Panc1 (cell line): ENCODE data around the gene STARD13.

ENCODE experiments used
- CTCF ChIP-seq: fragments of 450-650 bp; IDR thresholded peaks from 2 replicates; pipeline ENCODE4 v1.5.1; 2017; ENCODE audit warnings: mild to moderate bottlenecking
- POLR2AphosphoS5 ChIP-seq: IDR thresholded peaks from 2 replicates; pipeline ENCODE4 v1.6.1; 2012; ENCODE audit warnings: mild to moderate bottlenecking, low read depth, low read length, moderate library complexity
- REST ChIP-seq, 2 experiments: IDR thresholded peaks; 2 replicates each; pipeline ENCODE4 v1.6.1; 2011 to 2012; ENCODE audit warnings: low read depth in 2 of 2, control low read depth in 1 of 2, low read length in 1 of 2, mild to moderate bottlenecking in 1 of 2, moderate library complexity in 1 of 2; ENCODE audit not compliant: insufficient read depth in 1 of 2
- SIN3A ChIP-seq: IDR thresholded peaks from 2 replicates; pipeline ENCODE4 v1.6.1; 2012; ENCODE audit warnings: low read depth, mild to moderate bottlenecking, low read length, moderate library complexity, borderline replicate concordance; ENCODE audit not compliant: insufficient read depth
- TCF7L2 ChIP-seq: IDR thresholded peaks from 2 replicates; pipeline ENCODE4 v1.6.1; 2011; ENCODE audit warnings: mild to moderate bottlenecking, low read depth, low read length, inconsistent platforms

DNA sequence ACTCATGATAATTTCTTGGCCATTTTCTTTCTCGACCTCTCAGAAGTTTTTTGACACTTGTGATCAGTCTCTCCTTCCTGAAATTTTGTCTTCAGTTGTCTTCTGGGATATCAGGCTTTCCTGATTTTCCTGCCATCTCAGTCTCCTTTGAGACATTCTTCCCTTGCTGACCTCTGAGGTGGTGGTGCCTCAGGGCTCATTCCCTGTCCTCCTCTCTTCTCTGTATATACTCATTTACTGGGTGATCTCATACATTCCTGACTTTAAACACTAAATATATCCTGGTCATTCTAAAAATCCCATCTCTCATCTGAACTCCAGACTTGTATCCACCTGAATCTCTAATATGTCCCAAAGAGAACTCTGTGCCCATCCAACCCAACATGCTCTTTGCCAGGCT lies 31.3 kb upstream of the STARD13 start:
- no peak for TF ChIP-seq CTCF
- no peak for TF ChIP-seq POLR2AphosphoS5
- no peak for TF ChIP-seq REST (IDR thresholded peaks at IDR 0.05; ENCODE audit: insufficient read depth in 1 of 2, low read depth in 2 of 2, low read length in 1 of 2)
- no peak for TF ChIP-seq TCF7L2
- no peak for TF ChIP-seq SIN3A
